ENCODE data around the gene ANKRD55. TPM values are rescaled to one million over a fixed set of nuclear protein-coding genes. Genes with fewer than 3 reads are reported as not detected.
"Not testable (repeated sequence)": the region's sequence is repeated elsewhere in the genome, so short reads cannot be mapped to it uniquely, and the experiment has no call there.

Gene ANKRD55
- polyA plus RNA-seq, 1 of the 3 experiments (the other 2 are of a cell fraction), result not detected

DNA sequence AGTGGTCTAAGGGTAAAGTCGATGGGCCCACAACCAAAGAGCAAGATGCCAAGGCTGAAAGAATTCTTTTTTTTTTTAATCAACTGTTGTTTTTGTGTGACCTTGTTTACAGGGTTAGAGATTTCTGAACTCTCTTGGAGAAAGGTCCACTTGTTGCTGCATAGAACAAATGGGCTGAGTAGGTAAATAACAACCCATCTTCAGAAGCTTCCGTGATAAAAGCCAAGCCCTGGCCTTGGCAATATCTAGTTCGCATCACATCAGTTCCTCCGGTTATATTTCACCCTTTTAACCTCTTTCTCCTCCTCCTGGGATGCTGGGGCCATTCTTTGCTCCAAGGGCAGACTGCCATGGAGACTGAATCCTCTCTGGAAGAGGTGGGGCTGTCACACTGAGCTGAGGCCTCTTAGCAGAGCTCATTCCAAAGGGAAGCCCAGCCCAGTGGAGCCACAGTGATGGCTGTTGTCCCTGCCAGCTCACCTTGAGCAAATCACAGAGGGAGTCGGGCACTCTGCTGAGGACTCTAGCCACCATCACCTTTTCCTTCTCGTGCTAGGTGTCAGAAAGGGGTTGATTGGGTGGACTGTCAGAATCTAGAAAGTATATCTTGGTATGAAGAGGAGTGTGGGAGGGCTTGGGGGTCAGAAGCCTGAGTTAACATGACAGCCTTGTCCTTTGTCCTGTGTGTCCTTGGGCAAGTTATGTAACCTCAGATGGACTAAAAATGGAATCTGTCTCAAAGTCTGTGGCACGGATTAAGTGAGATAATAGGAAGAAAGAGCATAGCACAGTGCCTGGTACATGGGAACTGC lies 17.9 kb downstream of the ANKRD55 start:
- H3K9me2 ChIP-seq, result no peaks in the 10 kb centered on the region
- H3K4me2 ChIP-seq, result no peak overlapping the region
- H3K4me3 ChIP-seq (ENCODE audit: low read depth in 2 of 2, low read length in 1 of 2), result no peak overlapping the region
- no peak for DNase-seq
- no peaks in the 10 kb centered on the region for H3F3A ChIP-seq (replicated peaks; ENCODE audit: insufficient read depth)
- ChIA-PET CTCF (interaction anchor here (1.3 kb wide), 1 partner anchor 279 kb away, joined by 4 read pairs; no protein-coding TSS in a partner anchor), POLR2A (no interaction called here)
- no peak overlapping the region for H3K27ac ChIP-seq (ENCODE audit: low read depth in 2 of 2, low read length in 1 of 2)
- no peaks in the 10 kb centered on the region for H3K36me3 ChIP-seq (replicated peaks in 1 of 2; ENCODE audit: control insufficient read depth in 1 of 2, insufficient read depth in 2 of 2, low read length in 1 of 2)
- H3K79me2 ChIP-seq (ENCODE audit: insufficient read depth), result no peaks in the 10 kb centered on the region
- TF ChIP-seq, protein P1, sequence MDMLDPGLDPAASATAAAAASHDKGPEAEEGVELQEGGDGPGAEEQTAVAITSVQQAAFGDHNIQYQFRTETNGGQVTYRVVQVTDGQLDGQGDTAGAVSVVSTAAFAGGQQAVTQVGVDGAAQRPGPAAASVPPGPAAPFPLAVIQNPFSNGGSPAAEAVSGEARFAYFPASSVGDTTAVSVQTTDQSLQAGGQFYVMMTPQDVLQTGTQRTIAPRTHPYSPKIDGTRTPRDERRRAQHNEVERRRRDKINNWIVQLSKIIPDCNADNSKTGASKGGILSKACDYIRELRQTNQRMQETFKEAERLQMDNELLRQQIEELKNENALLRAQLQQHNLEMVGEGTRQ (IDR thresholded peaks at IDR 0.05; ENCODE audit: borderline replicate concordance, low read depth, low read length), result no peak
- TF ChIP-seq SMC3 (IDR thresholded peaks at IDR 0.05; ENCODE audit: low read depth, low read length), result no peak
- TF ChIP-seq TEAD4 (IDR thresholded peaks at IDR 0.05; ENCODE audit: borderline replicate concordance, insufficient read depth), result no peak
- no peak for TF ChIP-seq GABPA (IDR thresholded peaks at IDR 0.05; ENCODE audit: low read depth)
- TF ChIP-seq CHD2 (IDR thresholded peaks at IDR 0.05; ENCODE audit: low read length, partially characterized antibody), result no peak
- no peak for TF ChIP-seq NFIC (IDR thresholded peaks at IDR 0.05; ENCODE audit: borderline replicate concordance)
- no peak for TF ChIP-seq EZH2phosphoT487 (IDR thresholded peaks at IDR 0.05; ENCODE audit: borderline replicate concordance, low read depth)
- TF ChIP-seq FOXJ3 (CRISPR knock-in tag; IDR thresholded peaks at IDR 0.05), result no peak
- TF ChIP-seq YY1 (IDR thresholded peaks at IDR 0.05; ENCODE audit: low read depth), result no peak
- TF ChIP-seq, protein P2, sequence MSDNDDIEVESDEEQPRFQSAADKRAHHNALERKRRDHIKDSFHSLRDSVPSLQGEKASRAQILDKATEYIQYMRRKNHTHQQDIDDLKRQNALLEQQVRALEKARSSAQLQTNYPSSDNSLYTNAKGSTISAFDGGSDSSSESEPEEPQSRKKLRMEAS (IDR thresholded peaks at IDR 0.05; ENCODE audit: low read depth), result no peak
- WGBS (ENCODE audit: low lambda C conversion rate), result 66% methylated on average over 7 of the region's 7 CpGs
- no peaks in the 10 kb centered on the region for H3K27me3 ChIP-seq (ENCODE audit: insufficient read depth)
- peaks cover 4% of the 10 kb centered on the region; the same call in 1 of the 2 replicates for H3K9me3 ChIP-seq
- H2AFZ ChIP-seq (ENCODE audit: low read depth), result no peak overlapping the region
- H4K20me1 ChIP-seq (ENCODE audit: insufficient read depth), result no peaks in the 10 kb centered on the region
- H3K9ac ChIP-seq, result no peak overlapping the region
- H3K4me1 ChIP-seq (ENCODE audit: control insufficient read depth in 1 of 2, insufficient read depth in 2 of 2, low read depth in 1 of 2, low read length in 1 of 2), result no peaks in the 10 kb centered on the region

DNA sequence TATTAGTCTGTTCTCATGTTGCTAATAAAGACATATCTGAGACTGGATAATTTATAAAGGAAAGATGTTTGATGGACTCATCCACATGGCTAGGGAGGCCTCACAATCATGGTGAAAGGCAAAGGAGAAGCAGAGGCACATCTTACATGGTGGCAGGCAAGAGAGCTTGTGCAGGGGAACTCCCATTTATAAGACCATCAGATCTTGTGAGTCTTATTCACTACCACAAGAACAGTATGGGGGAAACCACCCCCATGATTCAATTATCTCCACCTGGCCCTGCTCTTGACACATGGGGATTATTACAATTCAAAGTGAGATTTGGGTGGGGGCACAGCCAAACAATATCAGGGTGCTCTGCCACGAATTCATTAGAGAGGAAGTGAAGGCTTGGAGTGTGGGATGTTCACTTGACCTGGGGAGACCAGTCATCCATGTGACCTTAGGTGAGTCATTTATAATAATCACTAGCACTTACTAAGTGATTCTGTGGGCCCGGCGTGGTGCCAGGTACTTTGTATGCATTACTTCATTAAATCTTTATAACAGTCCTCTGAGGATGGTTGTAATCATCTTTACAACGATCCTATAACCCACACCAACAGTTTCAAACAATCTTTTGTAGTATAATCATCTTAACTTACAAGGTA lies 19.1 kb downstream of the ANKRD55 start:
- 73% methylated on average over 4 of the region's 4 CpGs for WGBS (ENCODE audit: low lambda C conversion rate)
- H3K9ac ChIP-seq; H4K20me1 ChIP-seq (ENCODE audit: insufficient read depth): not testable (repeated sequence)

More for the DNA sequence above, 19.1 kb downstream of the ANKRD55 start:
- DNase-seq; H3K4me1 ChIP-seq (ENCODE audit: control insufficient read depth in 1 of 2, insufficient read depth in 2 of 2, low read depth in 1 of 2, low read length in 1 of 2); H3K9me3 ChIP-seq; H3K4me3 ChIP-seq (ENCODE audit: low read depth in 2 of 2, low read length in 1 of 2); H3K27me3 ChIP-seq (ENCODE audit: insufficient read depth); POLR2A ChIA-PET; H3K79me2 ChIP-seq (ENCODE audit: insufficient read depth); H3K4me2 ChIP-seq; H3K9me2 ChIP-seq; H3K27ac ChIP-seq (ENCODE audit: low read depth in 2 of 2, low read length in 1 of 2); H2AFZ ChIP-seq (ENCODE audit: low read depth); H3K36me3 ChIP-seq (replicated peaks in 1 of 2; ENCODE audit: control insufficient read depth in 1 of 2, insufficient read depth in 2 of 2, low read length in 1 of 2); H3F3A ChIP-seq (replicated peaks; ENCODE audit: insufficient read depth): not testable (repeated sequence)
- CTCF ChIA-PET, result interaction anchor here (1.3 kb wide), 1 partner anchor 278 kb away, joined by 4 read pairs; no protein-coding TSS in a partner anchor
